OCI-LY7 (cell line): ENCODE results near the gene PPRC1. TPM values are rescaled to one million over a fixed set of nuclear protein-coding genes. Genes with fewer than 3 reads are reported as not detected.

Source experiments
- BruUV-seq: library from RNA; stranded (reverse); fragments of 400-500 nt; replicated peaks from 2 replicates; lab custom pipeline; 2021; lab: Mats Ljungman, UMichigan
- CTCF ChIA-PET: fragments of 300-600 bp; sonication (Branson Sonifier 250); formaldehyde crosslinking; loops from one replicate; lab custom pipeline; 2022; ENCODE audit warnings: antibody characterized with exemption; ENCODE audit not compliant: unreplicated experiment; lab: Charles Lee
- POLR2A ChIA-PET: fragments of 300-600 bp; sonication (Branson Sonifier 250); formaldehyde crosslinking; loops from one replicate; lab custom pipeline; 2022; ENCODE audit warnings: antibody characterized with exemption; lab: Charles Lee
- DNase-seq: peaks from one replicate; pipeline ENCODE4 v3.0.0-alpha.2; 2015; ENCODE audit warnings: low spot score
- H2AFZ ChIP-seq: fragments of 200-600 bp; sonication (generic), shearing (Covaris generic); 2 replicates; pipeline ENCODE4 v1.6.1; 2014; ENCODE audit warnings: mild to moderate bottlenecking, antibody characterized with exemption, low read length, moderate library complexity
- H3K27ac ChIP-seq: fragments of 200-600 bp; sonication (generic); 2 replicates; pipeline ENCODE4 v1.5.1; 2014; ENCODE audit warnings: mixed run types, low read depth, mild to moderate bottlenecking, moderate library complexity, low read length, inconsistent platforms; ENCODE audit not compliant: poor library complexity, severe bottlenecking
- H3K36me3 ChIP-seq: fragments of 200-600 bp; sonication (generic); 2 replicates; pipeline ENCODE4 v1.6.1; 2014; ENCODE audit warnings: mild to moderate bottlenecking, antibody characterized with exemption, low read length, moderate library complexity, mixed read lengths; ENCODE audit not compliant: insufficient read depth
- H3K4me1 ChIP-seq: fragments of 200-600 bp; sonication (generic); 2 replicates; pipeline ENCODE4 v1.5.1; 2014; ENCODE audit warnings: mild to moderate bottlenecking, low read length; ENCODE audit not compliant: insufficient read depth, poor library complexity, severe bottlenecking
- H3K4me2 ChIP-seq: fragments of 200-600 bp; sonication (generic); 2 replicates; pipeline ENCODE4 v1.6.1; 2014; ENCODE audit warnings: mild to moderate bottlenecking, low read length
- H3K4me3 ChIP-seq: fragments of 200-600 bp; sonication (generic); 2 replicates; pipeline ENCODE4 v1.5.1; 2014; ENCODE audit warnings: mild to moderate bottlenecking, low read depth, low read length; ENCODE audit not compliant: poor library complexity, severe bottlenecking
- H3K79me2 ChIP-seq: fragments of 200-600 bp; sonication (generic); 2 replicates; pipeline ENCODE4 v1.6.1; 2016; ENCODE audit warnings: low read depth, mild to moderate bottlenecking, low read length, moderate library complexity, mixed read lengths; ENCODE audit not compliant: insufficient read depth
- H3K9me2 ChIP-seq: fragments of 200-600 bp; sonication (generic); 2 replicates; pipeline ENCODE4 v1.6.1; 2016; ENCODE audit warnings: mild to moderate bottlenecking, low read length, mixed read lengths; ENCODE audit not compliant: insufficient read depth
- H3K9me3 ChIP-seq: fragments of 200-600 bp; sonication (generic); 2 replicates; pipeline ENCODE4 v1.6.1; 2014; ENCODE audit warnings: mild to moderate bottlenecking, mixed run types, low read length, mixed read lengths
- H4K20me1 ChIP-seq: fragments of 200-600 bp; sonication (generic); 2 replicates; pipeline ENCODE4 v1.6.1; 2014; ENCODE audit warnings: mild to moderate bottlenecking, antibody characterized with exemption, low read length, moderate library complexity, mixed read lengths; ENCODE audit not compliant: insufficient read depth
- CTCF ChIP-seq: fragments of 200-600 bp; sonication (generic); conservative IDR thresholded peaks from 2 replicates; pipeline ENCODE4 v1.5.1; 2014; ENCODE audit warnings: mild to moderate bottlenecking, antibody characterized with exemption, low read length, moderate library complexity, mixed read lengths
- EZH2phosphoT487 ChIP-seq: fragments of 200-600 bp; sonication (generic); IDR thresholded peaks from 2 replicates; pipeline ENCODE4 v1.6.1; 2018; ENCODE audit warnings: low read depth, borderline replicate concordance, mild to moderate bottlenecking, mixed run types, antibody characterized with exemption, low read length, moderate library complexity, mixed read lengths
- intact Hi-C: fragments of 100-400 bp; cut with micrococcal nuclease; formaldehyde crosslinking; loops from one replicate; pipeline ENCODE4 v1.10.0; 2022; ENCODE audit not compliant: unreplicated experiment
- total RNA-seq, 2 experiments: library from RNA; depleted of rRNA in 1 of 2; stranded (reverse); fragments of >200 nt in 1 of 2; shearing (Covaris generic) in 1 of 2; gene quantifications; 2 replicates each; pipeline ENCODE4 v1.2.3, GENCODE V29; 2014 to 2022

PPRC1 gene
- total RNA-seq, 2 experiments from 2014 or later, result 47.1 to 77.2 TPM

DNA sequence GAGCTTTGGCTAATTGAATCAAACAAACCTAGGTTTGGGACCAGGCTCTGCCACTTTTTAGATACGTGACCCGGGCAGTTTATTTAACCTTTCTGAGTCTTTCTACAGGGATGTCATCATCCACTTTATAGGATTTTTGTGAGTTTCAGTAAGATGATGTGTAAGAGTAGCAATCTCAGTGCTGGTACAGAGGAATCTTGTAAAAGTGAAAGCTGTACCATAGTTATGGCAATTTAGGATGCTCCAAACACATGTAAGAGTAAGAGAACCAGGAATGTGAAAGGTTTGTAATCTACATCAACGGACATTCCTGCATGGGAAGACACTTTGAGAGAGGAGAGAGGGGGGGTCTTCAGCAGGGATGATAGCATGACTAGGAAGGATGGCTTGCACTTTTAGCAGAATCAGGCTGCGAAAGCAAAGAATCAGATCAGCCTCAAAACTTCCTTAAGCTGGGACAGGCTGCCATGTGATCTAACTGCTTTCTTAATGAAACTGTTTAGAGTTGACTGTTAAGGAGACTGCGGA, 20.3 kb downstream of the PPRC1 start:
- Histone ChIP-seq H3K9me3 (no peaks in the 10 kb centered on the region), H3K4me3 (peak overlapping the region; percentile 88), H2AFZ (no peak overlapping the region), H3K36me3 (peaks cover 95% of the 10 kb centered on the region), H3K4me1 (peaks cover 50% of the 10 kb centered on the region), H3K79me2 (peaks cover 66% of the 10 kb centered on the region), H3K27ac (peak overlapping the region; percentile 54), H4K20me1 (peaks cover 19% of the 10 kb centered on the region), H3K9me2 (no peaks in the 10 kb centered on the region), H3K4me2 (peak overlapping the region; percentile 95)
- no peak for DNase-seq
- TF ChIP-seq EZH2phosphoT487 (no peak), CTCF (no peak)
- BruUV-seq, result no TSS peak
- ChIA-PET POLR2A (interaction anchor here (0.7 to 1.2 kb wide), 3 partner anchors 23 to 128 kb away, joined by 3 to 5 read pairs (median 3); no protein-coding TSS in a partner anchor), CTCF (no interaction called here)
- intact Hi-C loops, result loop anchor here (2.0 kb wide), 1 partner anchor 334 kb away; the partner anchor contains the start of gene OGA

GRCh38 chr10:102154466-102155116, 21.8 kb downstream of the PPRC1 start:
- H3K9me3 ChIP-seq, result no peaks in the 10 kb centered on the region
- H3K4me2 ChIP-seq, result peak overlapping the region; percentile 95
- CTCF ChIA-PET, result no interaction called here
- no peak for TF ChIP-seq EZH2phosphoT487
- TF ChIP-seq CTCF, result no peak
- H3K9me2 ChIP-seq, result no peaks in the 10 kb centered on the region
- no peak for DNase-seq
- POLR2A ChIA-PET, result interaction anchor here (0.6 to 1.2 kb wide), 5 partner anchors 21 to 103 kb away, joined by 3 to 6 read pairs (median 3); no protein-coding TSS in a partner anchor
- intact Hi-C loops, result no loop called here
- H2AFZ ChIP-seq, result no peak overlapping the region
- peaks cover 50% of the 10 kb centered on the region for H3K4me1 ChIP-seq
- H3K36me3 ChIP-seq, result peaks cover 95% of the 10 kb centered on the region
- H3K4me3 ChIP-seq, result peak overlapping the region; percentile 88
- BruUV-seq, result no TSS peak
- H3K79me2 ChIP-seq, result peaks cover 76% of the 10 kb centered on the region
- peaks cover 19% of the 10 kb centered on the region for H4K20me1 ChIP-seq
- no peak overlapping the region for H3K27ac ChIP-seq

DNA sequence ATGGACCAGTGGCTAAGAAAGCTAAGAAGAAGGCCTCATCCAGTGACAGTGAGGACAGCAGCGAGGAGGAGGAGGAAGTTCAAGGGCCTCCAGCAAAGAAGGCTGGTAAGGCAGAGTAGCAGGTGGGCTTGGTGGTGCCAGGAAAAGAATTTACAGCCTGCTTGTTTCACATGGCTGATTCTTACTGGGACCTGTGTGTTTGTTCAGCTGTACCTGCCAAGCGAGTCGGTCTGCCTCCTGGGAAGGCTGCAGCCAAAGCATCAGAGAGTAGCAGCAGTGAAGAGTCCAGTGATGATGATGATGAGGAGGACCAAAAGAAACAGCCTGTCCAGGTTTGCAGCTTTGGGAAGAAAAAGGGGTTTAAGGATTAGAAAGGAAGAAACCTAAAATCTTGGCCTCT, 24.4 kb downstream of the PPRC1 start:
- H2AFZ ChIP-seq, result no peak overlapping the region
- peaks cover 99% of the 10 kb centered on the region for H3K36me3 ChIP-seq
- H3K27ac ChIP-seq, result no peak overlapping the region
- H3K79me2 ChIP-seq, result peaks cover 70% of the 10 kb centered on the region
- POLR2A ChIA-PET, result interaction anchor here (0.5 to 0.6 kb wide), 2 partner anchors 340 to 480 kb away, joined by 7 read pairs; no protein-coding TSS in a partner anchor
- no peak overlapping the region for H3K4me3 ChIP-seq
- H3K4me2 ChIP-seq, result no peak overlapping the region
- intact Hi-C loops, result no loop called here
- no TSS peak for BruUV-seq
- CTCF ChIA-PET, result no interaction called here
- no peak for TF ChIP-seq EZH2phosphoT487
- no peak for TF ChIP-seq CTCF
- no peaks in the 10 kb centered on the region for H3K9me2 ChIP-seq
- no peaks in the 10 kb centered on the region for H3K9me3 ChIP-seq
- peaks cover 30% of the 10 kb centered on the region for H3K4me1 ChIP-seq
- H4K20me1 ChIP-seq, result peaks cover 19% of the 10 kb centered on the region
- DNase-seq, result no peak
